ENCODE measurements around the gene MAP3K8.
A peak's percentile ranks its signal among the peaks of the same experiment; 100 is the strongest.

MAP3K8 gene

GRCh38 chr10:30436191-30436611, 2.2 kb downstream of the MAP3K8 start:
- Histone ChIP-seq H3K36me3 (peaks cover 17% of the 10 kb centered on the region), H3K9me3 (no peaks in the 10 kb centered on the region), H3K4me3 (ENCODE audit: low read depth in 1 of 2, low read length in 1 of 2) (peak overlapping the region; percentile 86 to 96), H3K27me3 (no peaks in the 10 kb centered on the region), H3K27ac (peak overlapping the region; percentile 97), H3K4me1 (ENCODE audit: control insufficient read depth in 1 of 2, insufficient read depth in 1 of 2, low read depth in 1 of 2, low read length in 1 of 2) (peaks cover 74% of the 10 kb centered on the region in 2 experiments)
- TF ChIP-seq CTCF (IDR thresholded peaks at IDR 0.05): no peak

GRCh38 chr10:30436671-30437030, 2.7 kb downstream of the MAP3K8 start:
- no peaks in the 10 kb centered on the region for H3K27me3 ChIP-seq
- H3K4me3 ChIP-seq (ENCODE audit: low read depth in 1 of 2, low read length in 1 of 2): peak overlapping the region; percentile 86 to 96
- no peaks in the 10 kb centered on the region for H3K9me3 ChIP-seq
- H3K27ac ChIP-seq: peak overlapping the region; percentile 97
- H3K4me1 ChIP-seq (ENCODE audit: control insufficient read depth in 1 of 2, insufficient read depth in 1 of 2, low read depth in 1 of 2, low read length in 1 of 2): peaks cover 71 to 73% of the 10 kb centered on the region in 2 experiments
- H3K36me3 ChIP-seq: peaks cover 19% of the 10 kb centered on the region
- no peak for TF ChIP-seq CTCF (IDR thresholded peaks at IDR 0.05)

- Histone ChIP-seq H3K36me3 (peaks cover 25% of the 10 kb centered on the region), H3K9me3 (no peaks in the 10 kb centered on the region), H3K27ac (peak overlapping the region; percentile 97), H3K4me1 (ENCODE audit: control insufficient read depth in 1 of 2, insufficient read depth in 1 of 2, low read depth in 1 of 2, low read length in 1 of 2) (peaks cover 71 to 73% of the 10 kb centered on the region in 2 experiments), H3K27me3 (no peaks in the 10 kb centered on the region), H3K4me3 (ENCODE audit: low read depth in 1 of 2, low read length in 1 of 2) (peak overlapping the region; percentile 86 to 96)
- no peak for TF ChIP-seq CTCF (IDR thresholded peaks at IDR 0.05)
These were observed 3.3 kb downstream of the MAP3K8 start for GRCh38 chr10:30437031-30437841.

- no peaks in the 10 kb centered on the region for H3K27me3 ChIP-seq
- peaks cover 34% of the 10 kb centered on the region for H3K36me3 ChIP-seq
- no peaks in the 10 kb centered on the region for H3K9me3 ChIP-seq
- TF ChIP-seq CTCF (IDR thresholded peaks at IDR 0.05): no peak
- H3K4me3 ChIP-seq (ENCODE audit: low read depth in 1 of 2, low read length in 1 of 2): peak overlapping the region in 1 of 2 experiments; percentile 96
- H3K4me1 ChIP-seq (ENCODE audit: control insufficient read depth in 1 of 2, insufficient read depth in 1 of 2, low read depth in 1 of 2, low read length in 1 of 2): peaks cover 62 to 72% of the 10 kb centered on the region in 2 experiments
- H3K27ac ChIP-seq: peak overlapping the region; percentile 97
These were observed 4.3 kb downstream of the MAP3K8 start for GRCh38 chr10:30438021-30438850.

- H3K4me3 ChIP-seq (ENCODE audit: low read depth in 1 of 2, low read length in 1 of 2): no peak overlapping the region
- H3K27me3 ChIP-seq: no peaks in the 10 kb centered on the region
- H3K4me1 ChIP-seq (ENCODE audit: control insufficient read depth in 1 of 2, insufficient read depth in 1 of 2, low read depth in 1 of 2, low read length in 1 of 2): peaks cover 62 to 72% of the 10 kb centered on the region in 2 experiments
- H3K27ac ChIP-seq: peak overlapping the region; percentile 97
- peaks cover 37% of the 10 kb centered on the region for H3K36me3 ChIP-seq
- TF ChIP-seq CTCF (IDR thresholded peaks at IDR 0.05): no peak
- H3K9me3 ChIP-seq: no peaks in the 10 kb centered on the region
These were observed 5.9 kb downstream of the MAP3K8 start for GRCh38 chr10:30439931-30440330.
